RWPE1 (cell line): ENCODE results near the gene RPL11.
"Not testable (repeated sequence)": the region's sequence is repeated elsewhere in the genome, so short reads cannot be mapped to it uniquely, and the experiment has no call there.

Experiments used
- CTCF ChIA-PET: fragments of 350-600 bp; sonication (Branson Sonifier 250); formaldehyde crosslinking; extraction: SDS; loops from one replicate; lab custom pipeline; 2021; lab: Yijun Ruan, JAX
- POLR2A ChIA-PET: fragments of 400-600 bp; formaldehyde crosslinking; extraction: SDS; loops from one replicate; lab custom pipeline; 2020; ENCODE audit warnings: antibody characterized with exemption; ENCODE audit not compliant: low non-redundant PET; lab: Yijun Ruan, JAX
- DNase-seq: peaks from one replicate; pipeline ENCODE4 v3.0.0; 2012; ENCODE audit warnings: low spot score
- H3K27ac ChIP-seq: fragments of 450-650 bp; 2 replicates; pipeline ENCODE4 v1.5.1; 2017
- CTCF ChIP-seq: fragments of 450-650 bp; conservative IDR thresholded peaks from 2 replicates; pipeline ENCODE4 v1.5.1; 2017; ENCODE audit warnings: low read depth, mild to moderate bottlenecking

RPL11 gene

GRCh38 chr1:23726686-23727085 lies 35.1 kb downstream of the RPL11 start:
- no peak for TF ChIP-seq CTCF
- DNase-seq = no peak
- ChIA-PET POLR2A (interaction anchor here (0.7 kb wide), 1 partner anchor 72 kb away, joined by 4 read pairs; no protein-coding TSS in a partner anchor), CTCF (interaction anchor here (0.7 kb wide), 2 partner anchors 9 to 19 kb away, joined by 3 to 4 read pairs; no protein-coding TSS in a partner anchor)
- H3K27ac ChIP-seq = no peak overlapping the region

GRCh38 chr1:23727362-23727811 lies 35.8 kb downstream of the RPL11 start:
- H3K27ac ChIP-seq = no peak overlapping the region; the same call in 1 of the 2 replicates
- ChIA-PET CTCF (interaction anchor here (0.6 to 0.7 kb wide), 2 partner anchors 18 to 150 kb away, joined by 4 read pairs; no protein-coding TSS in a partner anchor), POLR2A (no interaction called here)
- no peak for DNase-seq
- TF ChIP-seq CTCF = no peak

- no peak for TF ChIP-seq CTCF
- POLR2A ChIA-PET = no interaction called here
- no peak overlapping the region for H3K27ac ChIP-seq
- peak; percentile 23 for DNase-seq
- CTCF ChIA-PET = interaction anchor here (0.8 kb wide), 1 partner anchor 1589 kb away, joined by 7 read pairs; no protein-coding TSS in a partner anchor
Measured at GRCh38 chr1:23732363-23733224, 41.0 kb downstream of the RPL11 start.

- H3K27ac ChIP-seq, DNase-seq, POLR2A ChIA-PET, CTCF ChIA-PET: not testable (repeated sequence)
Measured at GRCh38 chr1:23733281-23733680, 41.7 kb downstream of the RPL11 start.

GRCh38 chr1:23736437-23737134 lies 45.0 kb downstream of the RPL11 start:
- ChIA-PET CTCF (interaction anchor here (0.7 kb wide), 1 partner anchor 746 kb away, joined by 3 read pairs; no protein-coding TSS in a partner anchor), POLR2A (no interaction called here)
- DNase-seq = no peak
- H3K27ac ChIP-seq = no peak overlapping the region
- TF ChIP-seq CTCF = no peak

- H3K27ac ChIP-seq = no peak overlapping the region
- CTCF ChIA-PET = interaction anchor here (0.5 kb wide), 1 partner anchor 50 kb away, joined by 3 read pairs; the partner anchor contains the start of gene RPL11
- POLR2A ChIA-PET = no interaction called here
Measured at GRCh38 chr1:23741609-23742008, 50.0 kb downstream of the RPL11 start.

More at GRCh38 chr1:23741609-23742008, 50.0 kb downstream of the RPL11 start:
- DNase-seq = no peak
- no peak for TF ChIP-seq CTCF
